BE2C (cell line): Measurements from ENCODE around the gene CRNKL1.
"Not testable (repeated sequence)": the region's sequence is repeated elsewhere in the genome, so short reads cannot be mapped to it uniquely, and the experiment has no call there.

Source experiments
- DNase-seq: peaks from one replicate; pipeline ENCODE4 v3.0.0-alpha.2; 2020
- H3K27me3 ChIP-seq: fragments of 250-450 bp; sonication (Bioruptor Pico); 2 replicates; pipeline ENCODE4 v1.5.1; 2020; ENCODE audit warnings: mild to moderate bottlenecking
- H3K36me3 ChIP-seq: fragments of 250-450 bp; sonication (Bioruptor Pico); 2 replicates; pipeline ENCODE4 v1.5.1; 2020; ENCODE audit warnings: mild to moderate bottlenecking
- H3K4me1 ChIP-seq: fragments of 250-450 bp; sonication (Bioruptor Pico); 2 replicates; pipeline ENCODE4 v1.5.1; 2020
- H3K4me3 ChIP-seq: 2 replicates; pipeline ENCODE4 v1.5.1; 2011; ENCODE audit warnings: low read depth, low read length
- H3K9me3 ChIP-seq: fragments of 250-450 bp; sonication (Bioruptor Pico); 2 replicates; pipeline ENCODE4 v1.5.1; 2020
- TF ChIP-seq, protein P1 (sequence below): IDR thresholded peaks from 2 replicates; pipeline ENCODE4 v1.5.1; 2012; ENCODE audit warnings: mild to moderate bottlenecking, low read depth, low read length

Gene CRNKL1

DNA sequence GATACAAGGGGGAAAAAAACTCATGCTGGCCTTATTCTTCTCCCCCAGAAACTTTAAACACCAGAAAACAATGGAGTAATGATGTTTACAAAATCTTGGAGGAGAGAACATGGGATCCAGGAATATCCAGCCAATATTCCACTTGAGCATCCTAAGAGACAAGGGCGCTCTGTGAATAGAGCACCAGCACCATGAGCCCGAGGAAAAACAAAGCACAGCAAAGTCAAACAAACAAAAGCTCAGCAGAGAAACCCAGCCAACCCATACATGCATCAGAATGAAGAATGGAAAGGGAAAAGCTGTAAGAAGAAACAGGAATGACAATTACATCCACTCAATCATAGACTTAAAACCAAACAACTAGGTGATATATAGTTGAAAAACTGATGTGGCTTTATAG lies 39.7 kb downstream of the CRNKL1 start:
- H3K4me1 ChIP-seq: no peaks in the 10 kb centered on the region

DNA sequence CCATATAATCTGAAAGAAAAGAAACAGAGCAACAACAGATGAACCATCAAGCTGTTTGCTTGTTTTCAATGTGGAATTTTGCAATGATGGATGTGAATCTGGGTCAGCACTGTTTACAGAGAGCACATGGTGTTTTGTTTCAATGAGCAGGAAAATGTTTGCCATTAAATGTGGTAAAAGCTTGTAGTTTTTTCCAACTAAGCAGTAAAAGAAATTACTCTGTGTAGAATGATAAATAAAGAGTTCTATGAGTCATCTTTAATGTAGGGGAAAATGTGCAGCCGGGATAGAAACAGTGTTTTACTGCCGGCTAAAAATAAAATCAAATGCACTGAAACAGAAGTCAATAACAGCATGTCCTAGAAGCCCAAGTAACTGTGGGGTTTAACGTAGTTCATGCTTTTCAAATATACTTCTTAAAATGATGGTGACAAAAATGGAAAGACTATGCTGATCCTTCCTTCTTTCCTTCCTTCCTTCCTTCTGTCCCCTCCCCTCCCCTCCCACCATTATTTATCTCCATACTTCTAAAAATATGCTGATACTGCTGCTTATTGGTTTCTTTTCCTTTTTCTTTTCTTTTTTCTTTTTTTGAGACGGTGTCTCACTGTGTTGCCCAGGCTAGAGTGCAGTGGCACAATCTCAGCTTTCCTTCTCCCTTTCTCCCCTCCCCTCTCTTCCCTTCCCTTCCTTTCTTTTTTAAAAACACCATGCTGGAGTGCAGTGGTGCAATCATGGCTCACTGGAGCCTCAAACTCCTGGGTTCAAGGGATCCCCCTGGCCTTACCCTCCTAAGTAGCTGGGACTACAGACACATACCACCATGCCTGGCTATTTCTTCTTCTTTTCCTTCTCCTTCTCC lies 41.4 kb downstream of the CRNKL1 start:
- Histone ChIP-seq H3K4me3 (no peak overlapping the region), H3K9me3 (no peaks in the 10 kb centered on the region), H3K36me3 (no peaks in the 10 kb centered on the region), H3K27me3 (peaks cover 3% of the 10 kb centered on the region; the same call in 1 of the 2 replicates), H3K4me1 (no peaks in the 10 kb centered on the region)
- no peak for DNase-seq
- TF ChIP-seq, protein P1, sequence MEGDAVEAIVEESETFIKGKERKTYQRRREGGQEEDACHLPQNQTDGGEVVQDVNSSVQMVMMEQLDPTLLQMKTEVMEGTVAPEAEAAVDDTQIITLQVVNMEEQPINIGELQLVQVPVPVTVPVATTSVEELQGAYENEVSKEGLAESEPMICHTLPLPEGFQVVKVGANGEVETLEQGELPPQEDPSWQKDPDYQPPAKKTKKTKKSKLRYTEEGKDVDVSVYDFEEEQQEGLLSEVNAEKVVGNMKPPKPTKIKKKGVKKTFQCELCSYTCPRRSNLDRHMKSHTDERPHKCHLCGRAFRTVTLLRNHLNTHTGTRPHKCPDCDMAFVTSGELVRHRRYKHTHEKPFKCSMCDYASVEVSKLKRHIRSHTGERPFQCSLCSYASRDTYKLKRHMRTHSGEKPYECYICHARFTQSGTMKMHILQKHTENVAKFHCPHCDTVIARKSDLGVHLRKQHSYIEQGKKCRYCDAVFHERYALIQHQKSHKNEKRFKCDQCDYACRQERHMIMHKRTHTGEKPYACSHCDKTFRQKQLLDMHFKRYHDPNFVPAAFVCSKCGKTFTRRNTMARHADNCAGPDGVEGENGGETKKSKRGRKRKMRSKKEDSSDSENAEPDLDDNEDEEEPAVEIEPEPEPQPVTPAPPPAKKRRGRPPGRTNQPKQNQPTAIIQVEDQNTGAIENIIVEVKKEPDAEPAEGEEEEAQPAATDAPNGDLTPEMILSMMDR: no peak

More for the DNA sequence above, 39.7 kb downstream of the CRNKL1 start:
- TF ChIP-seq, protein P1: no peak
- no peak for DNase-seq
- H3K9me3 ChIP-seq: no peaks in the 10 kb centered on the region
- no peaks in the 10 kb centered on the region for H3K36me3 ChIP-seq
- H3K27me3 ChIP-seq: peaks cover 3% of the 10 kb centered on the region; the same call in 1 of the 2 replicates
- H3K4me3 ChIP-seq: no peak overlapping the region

GRCh38 chr20:20009784-20010253 lies 42.4 kb downstream of the CRNKL1 start:
- H3K4me3 ChIP-seq: no peak overlapping the region
- peaks cover 3% of the 10 kb centered on the region; the same call in 1 of the 2 replicates for H3K27me3 ChIP-seq
- TF ChIP-seq, protein P1: no peak
- no peaks in the 10 kb centered on the region for H3K36me3 ChIP-seq
- H3K4me1 ChIP-seq: no peaks in the 10 kb centered on the region
- H3K9me3 ChIP-seq: no peaks in the 10 kb centered on the region
- no peak for DNase-seq

DNA sequence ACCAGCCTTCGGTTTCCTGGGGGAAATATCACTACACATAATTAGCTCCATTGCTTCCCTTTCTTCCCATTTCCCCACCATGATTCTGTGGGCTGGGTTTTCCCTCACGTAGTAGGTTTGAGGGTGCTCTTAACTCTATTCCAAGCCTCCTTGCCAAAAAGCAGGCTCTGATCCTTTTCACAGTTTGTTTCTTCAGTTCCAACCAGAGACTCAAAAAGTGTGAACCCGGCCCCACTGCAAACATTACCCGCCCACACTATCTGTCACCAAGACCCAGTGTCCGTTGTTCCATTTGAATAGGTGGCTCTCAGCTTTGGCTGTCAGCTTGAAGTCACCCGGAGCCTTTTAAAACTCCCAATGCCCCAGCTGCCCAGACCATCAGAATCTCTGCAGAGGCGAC lies 46.9 kb downstream of the CRNKL1 start:
- H3K4me3 ChIP-seq: no peak overlapping the region
- DNase-seq: no peak
- H3K4me1 ChIP-seq: no peaks in the 10 kb centered on the region
- peaks cover 2% of the 10 kb centered on the region for H3K36me3 ChIP-seq
- no peaks in the 10 kb centered on the region for H3K9me3 ChIP-seq
- H3K27me3 ChIP-seq: 0 out of 2 replicates have a peak, but pooled peaks cover 3% of the 10 kb centered on the region
- TF ChIP-seq, protein P1: no peak

GRCh38 chr20:20003955-20004322 lies 48.3 kb downstream of the CRNKL1 start:
- not testable (repeated sequence) for H3K4me3 ChIP-seq, H3K36me3 ChIP-seq, H3K9me3 ChIP-seq, DNase-seq, H3K4me1 ChIP-seq, H3K27me3 ChIP-seq

DNA sequence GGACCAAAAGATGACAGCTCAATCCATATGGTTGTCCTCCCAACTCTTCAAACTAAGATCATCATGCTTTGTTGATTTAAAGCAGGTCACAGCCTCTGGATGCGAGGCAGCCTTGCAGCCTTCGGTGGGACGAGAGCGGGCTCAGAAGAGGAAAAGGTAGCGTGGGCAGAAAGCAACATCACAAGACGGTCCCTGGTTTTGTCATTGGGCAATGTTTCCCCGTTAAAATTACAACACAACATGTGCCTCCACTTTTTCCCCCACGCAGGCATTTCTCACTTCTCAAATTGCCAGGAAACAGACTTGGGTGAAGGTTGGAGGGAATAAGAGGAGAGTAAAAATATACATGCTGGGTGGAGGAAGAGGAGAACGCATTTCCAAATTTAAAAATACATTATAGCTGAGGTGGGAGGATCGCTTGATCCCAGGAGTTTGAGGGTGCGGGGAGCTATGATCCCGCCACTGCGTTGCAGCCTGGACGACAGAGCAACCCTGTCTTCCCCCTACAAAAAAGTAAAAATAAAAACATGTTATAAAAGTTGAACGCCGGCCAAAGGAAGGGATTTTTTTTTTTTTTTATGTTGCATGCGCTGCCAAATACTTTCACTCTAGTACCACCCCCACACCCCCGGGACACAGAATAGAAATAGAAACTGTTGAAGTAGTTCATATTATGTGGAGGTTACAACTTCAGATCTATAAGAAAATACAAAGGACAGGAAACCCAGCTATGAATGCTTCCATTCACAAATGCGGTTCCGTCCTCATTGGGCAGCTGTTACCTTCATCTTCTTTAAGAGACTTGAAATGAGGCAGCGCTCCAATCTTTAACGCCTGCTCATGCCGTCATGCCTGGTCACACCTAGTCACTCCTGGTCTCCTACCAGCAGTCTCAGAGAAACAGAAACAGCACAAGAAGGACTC lies 49.0 kb downstream of the CRNKL1 start:
- no peak for DNase-seq
- Histone ChIP-seq H3K27me3 (no peaks in the 10 kb centered on the region), H3K4me1 (no peaks in the 10 kb centered on the region), H3K9me3 (no peaks in the 10 kb centered on the region), H3K36me3 (peaks cover 2% of the 10 kb centered on the region), H3K4me3 (no peak overlapping the region)
- TF ChIP-seq, protein P1: no peak
